Measurements from ENCODE around the gene RAB8A.

DNA sequence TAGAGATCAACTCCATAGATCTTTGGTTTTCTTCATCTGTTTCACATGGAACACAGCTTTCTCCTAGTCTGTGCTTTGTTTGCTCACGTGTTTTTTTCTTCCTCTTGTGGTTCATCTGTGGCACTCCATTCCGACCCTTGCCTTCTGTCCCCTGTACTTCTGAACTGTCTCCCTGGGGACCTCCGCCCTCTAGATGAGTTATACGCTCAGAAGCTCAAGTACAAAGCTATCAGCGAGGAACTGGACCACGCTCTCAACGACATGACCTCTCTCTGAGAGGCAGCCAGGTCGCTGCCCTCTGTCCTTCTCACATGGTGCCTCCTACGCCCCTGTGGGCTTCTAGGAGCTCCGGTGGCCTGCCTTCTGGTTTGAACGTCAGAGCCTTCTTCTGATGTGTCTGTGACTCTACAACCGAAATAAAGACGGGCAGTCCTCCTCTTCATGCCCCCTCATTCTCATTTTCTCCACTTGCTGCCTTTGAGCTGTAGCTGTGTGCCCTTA, 16.6 kb upstream of the RAB8A start:
- TF ChIP-seq, protein P1, sequence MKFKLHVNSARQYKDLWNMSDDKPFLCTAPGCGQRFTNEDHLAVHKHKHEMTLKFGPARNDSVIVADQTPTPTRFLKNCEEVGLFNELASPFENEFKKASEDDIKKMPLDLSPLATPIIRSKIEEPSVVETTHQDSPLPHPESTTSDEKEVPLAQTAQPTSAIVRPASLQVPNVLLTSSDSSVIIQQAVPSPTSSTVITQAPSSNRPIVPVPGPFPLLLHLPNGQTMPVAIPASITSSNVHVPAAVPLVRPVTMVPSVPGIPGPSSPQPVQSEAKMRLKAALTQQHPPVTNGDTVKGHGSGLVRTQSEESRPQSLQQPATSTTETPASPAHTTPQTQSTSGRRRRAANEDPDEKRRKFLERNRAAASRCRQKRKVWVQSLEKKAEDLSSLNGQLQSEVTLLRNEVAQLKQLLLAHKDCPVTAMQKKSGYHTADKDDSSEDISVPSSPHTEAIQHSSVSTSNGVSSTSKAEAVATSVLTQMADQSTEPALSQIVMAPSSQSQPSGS (IDR thresholded peaks at IDR 0.05; ENCODE audit: low read length): no peak
- TF ChIP-seq EZH2 (IDR thresholded peaks at IDR 0.05; ENCODE audit: low read depth, low read length, severe bottlenecking): no peak

Data from H1 (cell line).